DOHH2 (cell line): ENCODE results near the gene RASA3.

ENCODE experiments used
- CTCF ChIP-seq: fragments of 200-600 bp; sonication (generic); IDR thresholded peaks from one replicate; pipeline ENCODE4 v1.5.1; 2014; ENCODE audit warnings: antibody characterized with exemption, mild to moderate bottlenecking, low read depth, low read length; ENCODE audit not compliant: poor library complexity, severe bottlenecking
- EZH2phosphoT487 ChIP-seq: fragments of 200-600 bp; sonication (generic); IDR thresholded peaks from 2 replicates; pipeline ENCODE4 v1.6.1; 2017; ENCODE audit warnings: borderline replicate concordance, mild to moderate bottlenecking, antibody characterized with exemption, low read length, moderate library complexity, mixed read lengths

GRCh38 chr13:114173745-114174144 is 41.3 kb upstream of the RASA3 start:
- TF ChIP-seq CTCF (no peak), EZH2phosphoT487 (no peak)
